ENCODE data around the gene ZNF408.
A peak's percentile ranks its signal among the peaks of the same experiment; 100 is the strongest.
"Not testable (repeated sequence)": the region's sequence is repeated elsewhere in the genome, so short reads cannot be mapped to it uniquely, and the experiment has no call there.

ZNF408 gene

GRCh38 chr11:46712874-46713576 lies 12.2 kb downstream of the ZNF408 start:
- no peak overlapping the region for H2BK5ac ChIP-seq (ENCODE audit: low read length)
- H3K14ac ChIP-seq (ENCODE audit: low read length): no peak overlapping the region
- H3K9me3 ChIP-seq (replicated peaks in 1 of 2; ENCODE audit: control insufficient read depth in 2 of 2, insufficient read depth in 1 of 2, low read depth in 1 of 2, low read length in 2 of 2): peaks cover 0 to 2% of the 10 kb centered on the region in 2 donors
- H4K8ac ChIP-seq (ENCODE audit: low read depth, low read length): no peak overlapping the region
- no peak overlapping the region for H3K9ac ChIP-seq (ENCODE audit: low read depth, low read length, poor library complexity)
- no peak overlapping the region for H3K4ac ChIP-seq (ENCODE audit: low read length)
- H2BK12ac ChIP-seq (ENCODE audit: low read length): no peak overlapping the region
- no peaks in the 10 kb centered on the region for H3K27me3 ChIP-seq (ENCODE audit: control insufficient read depth in 3 of 3, insufficient read depth in 3 of 3, low read depth in 1 of 3, low read length in 3 of 3)
- no peak overlapping the region for H2BK120ac ChIP-seq (ENCODE audit: low read depth, low read length)
- no CpG with 5 or more reads among the region's 7 CpGs for WGBS, 2 donors (ENCODE audit: extremely low coverage in 2 of 2, insufficient read length in 2 of 2, insufficient replicate concordance in 1 of 2)
- H3K79me1 ChIP-seq (ENCODE audit: low read depth, low read length): no peaks in the 10 kb centered on the region
- no peak for DNase-seq (ENCODE audit: low spot score)
- no peak overlapping the region for H4K91ac ChIP-seq (ENCODE audit: low read depth, low read length, poor library complexity)
- no peak overlapping the region for H3K23ac ChIP-seq (ENCODE audit: low read depth, low read length, poor library complexity)
- no peak overlapping the region for H3K4me3 ChIP-seq (ENCODE audit: low read length in 2 of 2)
- no peak overlapping the region for H2BK15ac ChIP-seq (ENCODE audit: low read length)
- no peak overlapping the region for H3K4me2 ChIP-seq (ENCODE audit: insufficient read depth, low read length, poor library complexity, severe bottlenecking)
- no peak overlapping the region for H3K27ac ChIP-seq (replicated peaks; ENCODE audit: low read length)
- H2AK5ac ChIP-seq (ENCODE audit: low read depth, low read length): no peak overlapping the region
- H3K36me3 ChIP-seq (replicated peaks in 1 of 2; ENCODE audit: control insufficient read depth in 2 of 2, insufficient read depth in 2 of 2, low read length in 2 of 2): no peaks in the 10 kb centered on the region
- peaks cover 0 to under 1% of the 10 kb centered on the region in 2 donors for H3K4me1 ChIP-seq (ENCODE audit: control insufficient read depth in 2 of 2, insufficient read depth in 1 of 2, low read depth in 1 of 2, low read length in 2 of 2)
- H3K18ac ChIP-seq (ENCODE audit: low read length): no peak overlapping the region
- no peak overlapping the region for H2AFZ ChIP-seq (ENCODE audit: low read length)

- H3K9ac ChIP-seq (ENCODE audit: low read depth, low read length, poor library complexity); H3K9me3 ChIP-seq (replicated peaks in 1 of 2; ENCODE audit: control insufficient read depth in 2 of 2, insufficient read depth in 1 of 2, low read depth in 1 of 2, low read length in 2 of 2); H3K4me2 ChIP-seq (ENCODE audit: insufficient read depth, low read length, poor library complexity, severe bottlenecking); H4K8ac ChIP-seq (ENCODE audit: low read depth, low read length); H2BK5ac ChIP-seq (ENCODE audit: low read length); H4K91ac ChIP-seq (ENCODE audit: low read depth, low read length, poor library complexity); H3K79me1 ChIP-seq (ENCODE audit: low read depth, low read length); H3K4ac ChIP-seq (ENCODE audit: low read length); H3K4me3 ChIP-seq (ENCODE audit: low read length in 2 of 2); H3K14ac ChIP-seq (ENCODE audit: low read length); H2BK12ac ChIP-seq (ENCODE audit: low read length); H3K36me3 ChIP-seq (replicated peaks in 1 of 2; ENCODE audit: control insufficient read depth in 2 of 2, insufficient read depth in 2 of 2, low read length in 2 of 2); H3K27me3 ChIP-seq (ENCODE audit: control insufficient read depth in 3 of 3, insufficient read depth in 3 of 3, low read depth in 1 of 3, low read length in 3 of 3); H2BK120ac ChIP-seq (ENCODE audit: low read depth, low read length); H3K18ac ChIP-seq (ENCODE audit: low read length); DNase-seq (ENCODE audit: low spot score); H3K23ac ChIP-seq (ENCODE audit: low read depth, low read length, poor library complexity); H3K27ac ChIP-seq (replicated peaks; ENCODE audit: low read length); H2AK5ac ChIP-seq (ENCODE audit: low read depth, low read length); H2AFZ ChIP-seq (ENCODE audit: low read length); H2BK15ac ChIP-seq (ENCODE audit: low read length): not testable (repeated sequence)
- no CpG with 5 or more reads among the region's 2 CpGs for WGBS, 2 donors (ENCODE audit: extremely low coverage in 2 of 2, insufficient read length in 2 of 2, insufficient replicate concordance in 1 of 2)
- peaks cover 0 to 12% of the 10 kb centered on the region in 2 donors for H3K4me1 ChIP-seq (ENCODE audit: control insufficient read depth in 2 of 2, insufficient read depth in 1 of 2, low read depth in 1 of 2, low read length in 2 of 2)
These were observed 17.0 kb downstream of the ZNF408 start for GRCh38 chr11:46717825-46718154.

- Histone ChIP-seq H3K14ac (ENCODE audit: low read length) (no peak overlapping the region), H2BK15ac (ENCODE audit: low read length) (no peak overlapping the region), H3K27ac (replicated peaks; ENCODE audit: low read length) (no peak overlapping the region), H3K4me3 (ENCODE audit: low read length in 2 of 2) (no peak overlapping the region), H2BK120ac (ENCODE audit: low read depth, low read length) (no peak overlapping the region), H3K4me1 (ENCODE audit: control insufficient read depth in 2 of 2, insufficient read depth in 1 of 2, low read depth in 1 of 2, low read length in 2 of 2) (peaks cover 0 to 12% of the 10 kb centered on the region in 2 donors), H3K18ac (ENCODE audit: low read length) (no peak overlapping the region), H3K4me2 (ENCODE audit: insufficient read depth, low read length, poor library complexity, severe bottlenecking) (no peak overlapping the region), H4K8ac (ENCODE audit: low read depth, low read length) (no peak overlapping the region), H2BK12ac (ENCODE audit: low read length) (peak overlapping the region; percentile 69), H2AFZ (ENCODE audit: low read length) (peak overlapping the region; percentile 89), H2BK5ac (ENCODE audit: low read length) (no peak overlapping the region), H3K36me3 (replicated peaks in 1 of 2; ENCODE audit: control insufficient read depth in 2 of 2, insufficient read depth in 2 of 2, low read length in 2 of 2) (no peaks in the 10 kb centered on the region), H3K79me1 (ENCODE audit: low read depth, low read length) (no peaks in the 10 kb centered on the region), H3K9me3 (replicated peaks in 1 of 2; ENCODE audit: control insufficient read depth in 2 of 2, insufficient read depth in 1 of 2, low read depth in 1 of 2, low read length in 2 of 2) (peaks cover 0 to 4% of the 10 kb centered on the region in 2 donors), H4K91ac (ENCODE audit: low read depth, low read length, poor library complexity) (no peak overlapping the region), H3K23ac (ENCODE audit: low read depth, low read length, poor library complexity) (peak overlapping the region; percentile 20), H2AK5ac (ENCODE audit: low read depth, low read length) (no peak overlapping the region), H3K4ac (ENCODE audit: low read length) (no peak overlapping the region), H3K9ac (ENCODE audit: low read depth, low read length, poor library complexity) (no peak overlapping the region), H3K27me3 (ENCODE audit: control insufficient read depth in 3 of 3, insufficient read depth in 3 of 3, low read depth in 1 of 3, low read length in 3 of 3) (no peaks in the 10 kb centered on the region)
- no peak for DNase-seq (ENCODE audit: low spot score)
- no CpG with 5 or more reads among the region's 11 CpGs for WGBS, 2 donors (ENCODE audit: extremely low coverage in 2 of 2, insufficient read length in 2 of 2, insufficient replicate concordance in 1 of 2)
These were observed 17.6 kb downstream of the ZNF408 start for GRCh38 chr11:46718155-46719019.

GRCh38 chr11:46719048-46719542 lies 18.3 kb downstream of the ZNF408 start, which contains the start of gene F2:
Gene F2, plus strand, starts transcription at chr11:46719213. Its CDS starts 23 bp downstream, at chr11:46719236.
- Histone ChIP-seq H3K27ac (replicated peaks; ENCODE audit: low read length) (no peak within 1 kb of the TSS), H3K9me3 (replicated peaks in 1 of 2; ENCODE audit: control insufficient read depth in 2 of 2, insufficient read depth in 1 of 2, low read depth in 1 of 2, low read length in 2 of 2) (peaks cover 0 to 4% of the 10 kb centered on the region in 2 donors)
- no CpG with 5 or more reads among the region's 7 CpGs for WGBS, 2 donors (ENCODE audit: extremely low coverage in 2 of 2, insufficient read length in 2 of 2, insufficient replicate concordance in 1 of 2)

More at GRCh38 chr11:46719048-46719542, 18.3 kb downstream of the ZNF408 start, which contains the start of gene F2:
- Histone ChIP-seq H3K36me3 (replicated peaks in 1 of 2; ENCODE audit: control insufficient read depth in 2 of 2, insufficient read depth in 2 of 2, low read length in 2 of 2) (no peaks in the 10 kb centered on the region), H2BK15ac (ENCODE audit: low read length) (no peak within 1 kb of the TSS), H3K9ac (ENCODE audit: low read depth, low read length, poor library complexity) (peak within 1 kb of the TSS; percentile 55), H3K14ac (ENCODE audit: low read length) (no peak within 1 kb of the TSS), H4K8ac (ENCODE audit: low read depth, low read length) (no peak within 1 kb of the TSS), H3K4me1 (ENCODE audit: control insufficient read depth in 2 of 2, insufficient read depth in 1 of 2, low read depth in 1 of 2, low read length in 2 of 2) (peaks cover under 1 to 12% of the 10 kb centered on the region in 2 donors), H4K91ac (ENCODE audit: low read depth, low read length, poor library complexity) (no peak within 1 kb of the TSS), H3K4ac (ENCODE audit: low read length) (no peak within 1 kb of the TSS), H3K23ac (ENCODE audit: low read depth, low read length, poor library complexity) (peak within 1 kb of the TSS; percentile 20), H2AFZ (ENCODE audit: low read length) (peak within 1 kb of the TSS; percentile 89), H3K4me3 (ENCODE audit: low read length in 2 of 2) (no peak within 1 kb of the TSS), H2BK5ac (ENCODE audit: low read length) (no peak within 1 kb of the TSS), H3K4me2 (ENCODE audit: insufficient read depth, low read length, poor library complexity, severe bottlenecking) (no peak within 1 kb of the TSS), H2AK5ac (ENCODE audit: low read depth, low read length) (no peak within 1 kb of the TSS), H3K18ac (ENCODE audit: low read length) (no peak within 1 kb of the TSS), H3K27me3 (ENCODE audit: control insufficient read depth in 3 of 3, insufficient read depth in 3 of 3, low read depth in 1 of 3, low read length in 3 of 3) (no peaks in the 10 kb centered on the region), H2BK120ac (ENCODE audit: low read depth, low read length) (no peak within 1 kb of the TSS), H2BK12ac (ENCODE audit: low read length) (peak within 1 kb of the TSS; percentile 69), H3K79me1 (ENCODE audit: low read depth, low read length) (no peaks in the 10 kb centered on the region)
- no peak for DNase-seq (ENCODE audit: low spot score)
